Fibroblast of the aortic adventitia (primary cell): ENCODE measurements around the gene ANK2. TPM values are rescaled to one million over a fixed set of nuclear protein-coding genes. Genes with fewer than 3 reads are reported as not detected.
A peak's percentile ranks its signal among the peaks of the same experiment; 100 is the strongest.

ENCODE experiments used
- DNase-seq: peaks from one replicate; pipeline ENCODE4 v3.0.0-alpha.2; 2010; ENCODE audit warnings: low read depth
- H3K4me3 ChIP-seq: 2 replicates; pipeline ENCODE4 v1.5.1; 2011; ENCODE audit warnings: low read depth, mild to moderate bottlenecking, control low read depth, low read length, moderate library complexity
- CTCF ChIP-seq: IDR thresholded peaks from 2 replicates; pipeline ENCODE4 v1.5.1; 2011; ENCODE audit warnings: mild to moderate bottlenecking, low read length, control low read depth, inconsistent platforms; ENCODE audit not compliant: insufficient read depth
- total RNA-seq: library from RNA; depleted of rRNA; stranded (reverse); fragments of >200 nt; gene quantifications from 2 replicates; pipeline ENCODE4 v1.2.3, GENCODE V29; 2012; ENCODE audit warnings: low replicate concordance

Gene ANK2
- total RNA-seq, 1 donor: 200 TPM

GRCh38 chr4:113255628-113256027, 206.2 kb downstream of the ANK2 start:
- H3K4me3 ChIP-seq: no peak overlapping the region
- no peak for DNase-seq
- TF ChIP-seq CTCF: no peak

GRCh38 chr4:113256946-113257345, 207.5 kb downstream of the ANK2 start:
- no peak overlapping the region for H3K4me3 ChIP-seq
- peak; percentile 4 for DNase-seq
- TF ChIP-seq CTCF: no peak

- no peak for DNase-seq
- no peak overlapping the region for H3K4me3 ChIP-seq
- TF ChIP-seq CTCF: no peak
Measured at GRCh38 chr4:113260688-113261087, 211.2 kb downstream of the ANK2 start.

- no peak overlapping the region for H3K4me3 ChIP-seq
- TF ChIP-seq CTCF: no peak
- no peak for DNase-seq
Measured at GRCh38 chr4:113263274-113263673, 213.8 kb downstream of the ANK2 start.

GRCh38 chr4:113270520-113271319, 221.3 kb downstream of the ANK2 start:
- no peak for TF ChIP-seq CTCF
- H3K4me3 ChIP-seq: no peak overlapping the region
- DNase-seq: no peak

GRCh38 chr4:113272523-113272922, 223.1 kb downstream of the ANK2 start:
- DNase-seq: no peak
- TF ChIP-seq CTCF: no peak
- H3K4me3 ChIP-seq: no peak overlapping the region
